HCT116 (cell line): ENCODE data around the gene CD96. TPM values are rescaled to one million over a fixed set of nuclear protein-coding genes. Genes with fewer than 3 reads are reported as not detected.

ENCODE experiments used
- ATAC-seq: fragments of 200-7000 bp; cut with Tn5 transposase; 2 replicates; pipeline ENCODE4 v1.9.1; 2020; ENCODE audit warnings: mild to moderate bottlenecking, moderate library complexity
- BruUV-seq: library from RNA; stranded (reverse); fragments of 400-500 nt; replicated peaks from 2 replicates; lab custom pipeline; 2021; lab: Mats Ljungman, UMichigan
- CTCF ChIA-PET: fragments of 300-600 bp; sonication (Branson Sonifier 250); formaldehyde crosslinking; loops from one replicate; lab custom pipeline; 2021; ENCODE audit warnings: antibody characterized with exemption; lab: Charles Lee
- POLR2A ChIA-PET: fragments of 300-600, 350-600 bp; sonication (Branson Sonifier 250); formaldehyde crosslinking; loops from one replicate; lab custom pipeline; 2021; ENCODE audit warnings: antibody characterized with exemption; lab: Charles Lee
- RAD21 ChIA-PET, 2 experiments: fragments of 300-600 bp; sonication (Branson Sonifier 250); formaldehyde crosslinking; loops; one replicate each; lab custom pipeline; 2023; ENCODE audit warnings: low total read pairs in 2 of 2; ENCODE audit not compliant: uncharacterized antibody in 2 of 2, unreplicated experiment in 2 of 2, low non-redundant PET in 1 of 2; lab: Charles Lee
- DNase-seq: peaks from one replicate; pipeline ENCODE4 v3.0.0-alpha.2; 2010; ENCODE audit warnings: low read depth, low spot score
- H2AFZ ChIP-seq: fragments of 200-600 bp; shearing (Covaris generic), sonication (generic); 2 replicates; pipeline ENCODE4 v1.6.1; 2017; ENCODE audit warnings: low read depth, mixed run types, mixed read lengths, antibody characterized with exemption, low read length; ENCODE audit not compliant: poor library complexity, severe bottlenecking
- H3K27ac ChIP-seq: 2 replicates; pipeline ENCODE4 v1.5.1; 2012; ENCODE audit warnings: low read depth, low read length
- H3K27me3 ChIP-seq: fragments of 200-600 bp; sonication (generic); 2 replicates; pipeline ENCODE4 v1.6.1; 2016; ENCODE audit warnings: mixed run types, low read length, mixed read lengths; ENCODE audit not compliant: insufficient read depth
- H3K36me3 ChIP-seq, 2 experiments: fragments of 200-500 bp in 1 of 2; fragments of 200-600 bp in 1 of 2; sonication (Bioruptor generic) in 1 of 2; sonication (generic) in 1 of 2; 2 replicates each; pipeline versions ENCODE4 v1.5.1 to v1.6.1; 2014 to 2016; ENCODE audit warnings: low read length in 2 of 2, inconsistent platforms in 1 of 2, mixed read lengths in 1 of 2, mixed run types in 1 of 2; ENCODE audit not compliant: insufficient read depth in 2 of 2, control insufficient read depth in 1 of 2
- H3K4me1 ChIP-seq, 2 experiments: fragments of 200-600 bp in 1 of 2; sonication (generic) in 1 of 2; 2 replicates each; pipeline versions ENCODE4 v1.5.1 to v1.6.1; 2012 to 2017; ENCODE audit warnings: low read length in 2 of 2, inconsistent platforms in 1 of 2, mild to moderate bottlenecking in 1 of 2, mixed read lengths in 1 of 2, mixed run types in 1 of 2, moderate library complexity in 1 of 2; ENCODE audit not compliant: insufficient read depth in 2 of 2, control insufficient read depth in 1 of 2
- H3K4me2 ChIP-seq: fragments of 200-600 bp; sonication (generic); 2 replicates; pipeline ENCODE4 v1.6.1; 2017; ENCODE audit warnings: mixed run types, low read length, mixed read lengths
- H3K4me3 ChIP-seq, 2 experiments: fragments of 200-600 bp in 1 of 2; sonication (generic) in 1 of 2; replicated peaks in 1 of 2; 2 replicates each; pipeline ENCODE4 v1.5.1; 2011 to 2016; ENCODE audit warnings: low read length in 2 of 2, control low read depth in 1 of 2, low read depth in 1 of 2, mild to moderate bottlenecking in 1 of 2, mixed read lengths in 1 of 2, mixed run types in 1 of 2
- H3K79me2 ChIP-seq: fragments of 200-600 bp; sonication (generic); 2 replicates; pipeline ENCODE4 v1.6.1; 2017; ENCODE audit warnings: mild to moderate bottlenecking, mixed run types, low read length, moderate library complexity, mixed read lengths; ENCODE audit not compliant: insufficient read depth
- H3K9ac ChIP-seq: fragments of 200-600 bp; sonication (generic); 2 replicates; pipeline ENCODE4 v1.6.1; 2016; ENCODE audit warnings: low read length, mixed read lengths
- H3K9me2 ChIP-seq: fragments of 200-600 bp; sonication (generic), shearing (Covaris generic); 2 replicates; pipeline ENCODE4 v1.6.1; 2017; ENCODE audit warnings: mixed run types, mild to moderate bottlenecking, moderate library complexity; ENCODE audit not compliant: insufficient read depth
- H3K9me3 ChIP-seq, 2 experiments: fragments of 200-500 bp in 1 of 2; fragments of 200-600 bp in 1 of 2; sonication (Bioruptor generic) in 1 of 2; sonication (generic) in 1 of 2; 2 replicates each; pipeline ENCODE4 v1.6.1; 2014 to 2017; ENCODE audit warnings: low read length in 2 of 2, mixed read lengths in 2 of 2, inconsistent platforms in 1 of 2, low read depth in 1 of 2, mild to moderate bottlenecking in 1 of 2, mixed run types in 1 of 2, moderate library complexity in 1 of 2; ENCODE audit not compliant: control insufficient read depth in 1 of 2, insufficient read depth in 1 of 2
- H4K20me1 ChIP-seq: fragments of 200-600 bp; sonication (generic), shearing (Covaris generic); 2 replicates; pipeline ENCODE4 v1.6.1; 2017; ENCODE audit warnings: mixed run types, mild to moderate bottlenecking, moderate library complexity; ENCODE audit not compliant: insufficient read depth
- CBX3 ChIP-seq: IDR thresholded peaks from 2 replicates; pipeline ENCODE4 v1.6.1; 2012; ENCODE audit warnings: low read depth
- CEBPB ChIP-seq: IDR thresholded peaks from 2 replicates; pipeline ENCODE4 v1.6.1; 2012; ENCODE audit warnings: low read depth
- CTCF ChIP-seq, 3 experiments: fragments of 200-600 bp in 1 of 3; sonication (generic) in 1 of 3; IDR thresholded peaks in 2 of 3; conservative IDR thresholded peaks in 1 of 3; 2 replicates each; pipeline ENCODE4 v1.5.1; 2012 to 2017; ENCODE audit warnings: low read depth in 2 of 3, low read length in 2 of 3, antibody characterized with exemption in 1 of 3, borderline replicate concordance in 1 of 3, control low read depth in 1 of 3, mild to moderate bottlenecking in 1 of 3, mixed read lengths in 1 of 3, mixed run types in 1 of 3, moderate library complexity in 1 of 3; ENCODE audit not compliant: insufficient read depth in 1 of 3
- EGR1 ChIP-seq: IDR thresholded peaks from 2 replicates; pipeline ENCODE4 v1.6.1; 2012; ENCODE audit warnings: low read depth
- ELF1 ChIP-seq: IDR thresholded peaks from 2 replicates; pipeline ENCODE4 v1.6.1; 2012; ENCODE audit warnings: low read depth, borderline replicate concordance
- EZH2 ChIP-seq: fragments of 200-600 bp; sonication (generic); IDR thresholded peaks from 2 replicates; pipeline ENCODE4 v1.6.1; 2017; ENCODE audit warnings: antibody characterized with exemption, mixed run types
- EZH2phosphoT487 ChIP-seq: fragments of 200-600 bp; IDR thresholded peaks from 2 replicates; pipeline ENCODE4 v1.6.1; 2018; ENCODE audit warnings: antibody characterized with exemption, borderline replicate concordance
- FOSL1 ChIP-seq: IDR thresholded peaks from 2 replicates; pipeline ENCODE4 v1.6.1; 2012; ENCODE audit warnings: low read depth
- JUND ChIP-seq: IDR thresholded peaks from 2 replicates; pipeline ENCODE4 v1.6.1; 2012
- MAX ChIP-seq: IDR thresholded peaks from 2 replicates; pipeline ENCODE4 v1.6.1; 2012
- POLR2A ChIP-seq: IDR thresholded peaks from 2 replicates; pipeline ENCODE4 v1.7.0; 2011; ENCODE audit warnings: borderline replicate concordance; ENCODE audit not compliant: insufficient read depth, insufficient read length; ENCODE audit errors: extremely low read depth
- POLR2AphosphoS5 ChIP-seq: IDR thresholded peaks from 2 replicates; pipeline ENCODE4 v1.6.1; 2011; ENCODE audit warnings: mild to moderate bottlenecking, low read depth, low read length, moderate library complexity
- RAD21 ChIP-seq: IDR thresholded peaks from 2 replicates; pipeline ENCODE4 v1.6.1; 2012; ENCODE audit warnings: low read depth, mild to moderate bottlenecking
- SIN3A ChIP-seq: IDR thresholded peaks from 2 replicates; pipeline ENCODE4 v1.6.1; 2012; ENCODE audit warnings: low read depth
- SP1 ChIP-seq: IDR thresholded peaks from 2 replicates; pipeline ENCODE4 v1.6.1; 2012; ENCODE audit warnings: low read depth
- SRF ChIP-seq: IDR thresholded peaks from 2 replicates; pipeline ENCODE4 v1.6.1; 2012; ENCODE audit warnings: low read depth
- YY1 ChIP-seq: IDR thresholded peaks from 2 replicates; pipeline ENCODE4 v1.6.1; 2011; ENCODE audit warnings: low read length, low read depth, moderate library complexity, mild to moderate bottlenecking; ENCODE audit not compliant: insufficient replicate concordance; ENCODE audit errors: extremely low read depth
- ZBTB33 ChIP-seq: IDR thresholded peaks from 2 replicates; pipeline ENCODE4 v1.6.1; 2011; ENCODE audit warnings: mild to moderate bottlenecking, low read length, moderate library complexity; ENCODE audit not compliant: insufficient replicate concordance; ENCODE audit errors: extremely low read depth
- ZFX ChIP-seq: fragments of 450-650 bp; IDR thresholded peaks from 2 replicates; pipeline ENCODE4 v1.6.1; 2017
- ZNF274 ChIP-seq: fragments of 200-500 bp; sonication (Bioruptor generic); IDR thresholded peaks from 2 replicates; pipeline ENCODE4 v1.6.1; 2014; ENCODE audit warnings: mild to moderate bottlenecking, low read depth, low read length, inconsistent platforms
- intact Hi-C: fragments of 100-400 bp; cut with micrococcal nuclease; formaldehyde crosslinking; loops from 2 replicates; pipeline ENCODE4 v1.10.0; 2022
- total RNA-seq: library from RNA; stranded (reverse); gene quantifications from one replicate; pipeline ENCODE4 v1.2.1, GENCODE V29; 2021; ENCODE audit not compliant: unreplicated experiment

CD96 gene
- total RNA-seq, 1 experiment from 2014 or later: 0.42 TPM

GRCh38 chr3:111568911-111569310 is 26.9 kb downstream of the CD96 start:
- no peak for TF ChIP-seq ZFX
- no peak for TF ChIP-seq POLR2A
- TF ChIP-seq CEBPB: no peak
- TF ChIP-seq EZH2phosphoT487: no peak
- TF ChIP-seq SP1: no peak
- no peak for TF ChIP-seq SIN3A
- TF ChIP-seq CBX3: no peak
- no peak for TF ChIP-seq MAX
- no peak for TF ChIP-seq ELF1
- no peak for TF ChIP-seq CTCF (IDR thresholded peaks at IDR 0.05 in 2 of 3, conservative IDR thresholded peaks at IDR 0.05 in 1 of 3; ENCODE audit: borderline replicate concordance in 1 of 3, insufficient read depth in 1 of 3, low read depth in 2 of 3, low read length in 2 of 3)
- TF ChIP-seq ZNF274: no peak
- TF ChIP-seq RAD21: no peak
- no peak for TF ChIP-seq JUND
- no peak for TF ChIP-seq EZH2
- TF ChIP-seq SRF: no peak
- no peak for TF ChIP-seq POLR2AphosphoS5
- no peak for TF ChIP-seq FOSL1
- no peak for TF ChIP-seq YY1
- TF ChIP-seq ZBTB33: no peak
- TF ChIP-seq EGR1: no peak
- TF ChIP-seq, all 23 proteins: peak for 0
- H3K79me2 ChIP-seq: no peaks in the 10 kb centered on the region
- RAD21 ChIA-PET: no interaction called here
- no peak overlapping the region for H2AFZ ChIP-seq
- POLR2A ChIA-PET: no interaction called here
- DNase-seq: no peak
- peaks cover 8 to 10% of the 10 kb centered on the region in 2 experiments for H3K4me1 ChIP-seq
- no peaks in the 10 kb centered on the region for H3K36me3 ChIP-seq
- H3K27me3 ChIP-seq: no peaks in the 10 kb centered on the region
- intact Hi-C loops: no loop called here
- no TSS peak for BruUV-seq
- no peaks in the 10 kb centered on the region for H3K9me2 ChIP-seq
- H3K4me2 ChIP-seq: no peak overlapping the region
- H3K9me3 ChIP-seq: no peaks in the 10 kb centered on the region
- ATAC-seq: no peak
- H3K4me3 ChIP-seq: no peak overlapping the region
- CTCF ChIA-PET: interaction anchor here (0.9 kb wide), 1 partner anchor 9 kb away, joined by 3 read pairs; no protein-coding TSS in a partner anchor
- no peak overlapping the region for H3K27ac ChIP-seq
- H4K20me1 ChIP-seq: no peaks in the 10 kb centered on the region
- H3K9ac ChIP-seq: no peak overlapping the region
